Body of pancreas (tissue), 4 donors: ENCODE results near the gene FAM120C.

Source experiments
- POLR2A ChIP-seq, 3 donors: fragments of 450-650 bp; IDR thresholded peaks; one replicate each; pipeline ENCODE4 v1.6.1; 2016; ENCODE audit warnings: antibody characterized with exemption in 3 of 3, mild to moderate bottlenecking in 2 of 3
- TF ChIP-seq, protein P1 (sequence below), 7 experiments: fragments of 450-650 bp in 4 of 7; fragments of 200-600 bp in 3 of 7; sonication (generic) in 3 of 7; IDR thresholded peaks; one replicate each; pipeline ENCODE4 v1.5.1; 2016 to 2019; ENCODE audit warnings: antibody characterized with exemption in 7 of 7

DNA sequence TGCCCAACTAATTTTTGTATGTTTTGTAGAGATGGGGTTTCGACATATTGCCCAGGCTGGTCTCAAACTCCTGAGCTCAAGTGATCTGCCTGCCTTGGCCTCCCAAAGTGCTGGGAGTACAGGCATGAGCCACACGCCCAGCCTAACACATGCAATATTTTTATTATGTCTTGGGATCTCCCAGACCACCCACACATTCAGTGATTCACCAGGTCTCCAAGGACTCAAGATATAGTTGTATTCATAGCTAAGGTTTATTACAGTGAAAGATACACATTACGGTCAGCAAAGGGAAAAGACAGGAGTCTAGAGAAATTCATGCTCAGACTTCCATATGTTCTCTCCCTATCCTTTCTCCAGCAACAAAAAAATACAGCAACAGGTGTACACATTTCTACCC lies 25.5 kb upstream of the FAM120C start:
- TF ChIP-seq POLR2A (IDR thresholded peaks at IDR 0.05): no peak
- TF ChIP-seq, protein P1, sequence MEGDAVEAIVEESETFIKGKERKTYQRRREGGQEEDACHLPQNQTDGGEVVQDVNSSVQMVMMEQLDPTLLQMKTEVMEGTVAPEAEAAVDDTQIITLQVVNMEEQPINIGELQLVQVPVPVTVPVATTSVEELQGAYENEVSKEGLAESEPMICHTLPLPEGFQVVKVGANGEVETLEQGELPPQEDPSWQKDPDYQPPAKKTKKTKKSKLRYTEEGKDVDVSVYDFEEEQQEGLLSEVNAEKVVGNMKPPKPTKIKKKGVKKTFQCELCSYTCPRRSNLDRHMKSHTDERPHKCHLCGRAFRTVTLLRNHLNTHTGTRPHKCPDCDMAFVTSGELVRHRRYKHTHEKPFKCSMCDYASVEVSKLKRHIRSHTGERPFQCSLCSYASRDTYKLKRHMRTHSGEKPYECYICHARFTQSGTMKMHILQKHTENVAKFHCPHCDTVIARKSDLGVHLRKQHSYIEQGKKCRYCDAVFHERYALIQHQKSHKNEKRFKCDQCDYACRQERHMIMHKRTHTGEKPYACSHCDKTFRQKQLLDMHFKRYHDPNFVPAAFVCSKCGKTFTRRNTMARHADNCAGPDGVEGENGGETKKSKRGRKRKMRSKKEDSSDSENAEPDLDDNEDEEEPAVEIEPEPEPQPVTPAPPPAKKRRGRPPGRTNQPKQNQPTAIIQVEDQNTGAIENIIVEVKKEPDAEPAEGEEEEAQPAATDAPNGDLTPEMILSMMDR (IDR thresholded peaks at IDR 0.05): no peak
